HEK293T (cell line): ENCODE data around the gene SLC19A1.

Experiments
- CTCF ChIA-PET: fragments of 350-600 bp; formaldehyde crosslinking; extraction: SDS; loops from one replicate; lab custom pipeline; 2021; ENCODE audit warnings: antibody characterized with exemption, inconsistent platforms; lab: Yijun Ruan, JAX
- POLR2A ChIA-PET: fragments of 350-600 bp; formaldehyde crosslinking; extraction: SDS; loops from one replicate; lab custom pipeline; 2020; ENCODE audit warnings: antibody characterized with exemption, inconsistent platforms; lab: Yijun Ruan, JAX
- DNase-seq: peaks from one replicate; pipeline ENCODE4 v3.0.0; 2012; ENCODE audit warnings: mixed read lengths; ENCODE audit errors: extremely low spot score
- ARNT ChIP-seq: fragments of 450-650 bp; IDR thresholded peaks from 2 replicates; pipeline ENCODE4 v1.6.1; 2017; ENCODE audit warnings: mild to moderate bottlenecking
- BHLHE40 ChIP-seq: fragments of 450-650 bp; IDR thresholded peaks from 2 replicates; pipeline ENCODE4 v1.6.1; 2016; ENCODE audit warnings: mild to moderate bottlenecking, moderate library complexity, borderline replicate concordance
- CTBP1 ChIP-seq: fragments of 450-650 bp; IDR thresholded peaks from 2 replicates; pipeline ENCODE4 v1.6.1; 2016; ENCODE audit warnings: borderline replicate concordance
- ELF4 ChIP-seq: fragments of 450-650 bp; IDR thresholded peaks from 2 replicates; pipeline ENCODE4 v1.6.1; 2017; ENCODE audit warnings: antibody characterized with exemption
- FOXA1 ChIP-seq: fragments of 450-650 bp; IDR thresholded peaks from 2 replicates; pipeline ENCODE4 v1.6.1; 2016; ENCODE audit warnings: mild to moderate bottlenecking
- FOXK2 ChIP-seq: fragments of 450-650 bp; IDR thresholded peaks from 2 replicates; pipeline ENCODE4 v1.6.1; 2016; ENCODE audit warnings: mild to moderate bottlenecking
- FOXM1 ChIP-seq: fragments of 450-650 bp; IDR thresholded peaks from 2 replicates; pipeline ENCODE4 v1.6.1; 2017; ENCODE audit warnings: mild to moderate bottlenecking, borderline replicate concordance
- HDGF ChIP-seq: fragments of 450-650 bp; IDR thresholded peaks from 2 replicates; pipeline ENCODE4 v1.6.1; 2017; ENCODE audit warnings: antibody characterized with exemption, borderline replicate concordance
- L3MBTL2 ChIP-seq: fragments of 450-650 bp; conservative IDR thresholded peaks from 2 replicates; pipeline ENCODE4 v1.6.1; 2016; ENCODE audit warnings: mild to moderate bottlenecking
- LEF1 ChIP-seq: fragments of 450-650 bp; IDR thresholded peaks from 2 replicates; pipeline ENCODE4 v1.6.1; 2017; ENCODE audit warnings: mild to moderate bottlenecking, borderline replicate concordance
- NFRKB ChIP-seq: fragments of 450-650 bp; IDR thresholded peaks from 2 replicates; pipeline ENCODE4 v1.6.1; 2016; ENCODE audit warnings: mild to moderate bottlenecking, moderate library complexity
- SP1 ChIP-seq: fragments of 450-650 bp; IDR thresholded peaks from 2 replicates; pipeline ENCODE4 v1.6.1; 2017
- SUZ12 ChIP-seq: fragments of 450-650 bp; IDR thresholded peaks from 2 replicates; pipeline ENCODE4 v1.6.1; 2016; ENCODE audit warnings: mild to moderate bottlenecking
- TARDBP ChIP-seq: fragments of 450-650 bp; IDR thresholded peaks from 2 replicates; pipeline ENCODE4 v1.6.1; 2016
- ZNF384 ChIP-seq: fragments of 450-650 bp; IDR thresholded peaks from 2 replicates; pipeline ENCODE4 v1.6.1; 2016
- TF ChIP-seq, protein P1 (sequence below): fragments of 450-650 bp; IDR thresholded peaks from 2 replicates; pipeline ENCODE4 v1.6.1; 2016

SLC19A1 gene

DNA sequence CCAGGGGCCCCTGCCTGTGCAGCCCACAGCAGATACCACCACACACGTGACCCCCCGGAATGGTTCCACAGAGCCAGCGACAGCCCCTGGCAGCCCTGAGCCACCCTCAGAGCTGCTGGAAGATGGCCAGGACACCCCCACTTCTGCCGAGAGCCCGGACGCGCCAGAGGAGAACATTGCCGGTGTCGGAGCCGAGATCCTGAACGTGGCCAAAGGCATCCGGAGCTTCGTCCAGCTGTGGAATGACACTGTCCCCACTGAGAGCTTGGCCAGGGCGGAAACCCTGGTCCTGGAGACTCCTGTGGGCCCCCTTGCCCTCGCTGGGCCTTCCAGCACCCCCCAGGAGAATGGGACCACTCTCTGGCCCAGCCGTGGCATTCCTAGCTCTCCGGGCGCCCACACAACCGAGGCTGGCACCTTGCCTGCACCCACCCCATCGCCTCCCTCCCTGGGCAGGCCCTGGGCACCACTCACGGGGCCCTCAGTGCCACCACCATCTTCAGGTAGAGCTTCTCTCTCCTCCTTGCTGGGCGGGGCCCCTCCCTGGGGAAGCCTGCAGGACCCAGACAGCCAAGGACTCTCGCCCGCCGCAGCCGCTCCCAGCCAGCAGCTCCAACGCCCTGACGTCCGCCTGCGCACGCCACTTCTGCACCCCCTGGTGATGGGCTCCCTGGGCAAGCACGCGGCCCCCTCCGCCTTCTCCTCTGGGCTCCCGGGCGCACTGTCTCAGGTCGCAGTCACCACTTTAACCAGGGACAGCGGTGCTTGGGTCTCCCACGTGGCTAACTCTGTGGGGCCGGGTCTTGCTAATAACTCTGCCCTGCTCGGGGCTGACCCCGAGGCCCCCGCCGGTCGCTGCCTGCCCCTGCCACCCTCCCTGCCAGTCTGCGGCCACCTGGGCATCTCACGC is 86.3 kb downstream of the SLC19A1 start:
- TF ChIP-seq, protein P1, sequence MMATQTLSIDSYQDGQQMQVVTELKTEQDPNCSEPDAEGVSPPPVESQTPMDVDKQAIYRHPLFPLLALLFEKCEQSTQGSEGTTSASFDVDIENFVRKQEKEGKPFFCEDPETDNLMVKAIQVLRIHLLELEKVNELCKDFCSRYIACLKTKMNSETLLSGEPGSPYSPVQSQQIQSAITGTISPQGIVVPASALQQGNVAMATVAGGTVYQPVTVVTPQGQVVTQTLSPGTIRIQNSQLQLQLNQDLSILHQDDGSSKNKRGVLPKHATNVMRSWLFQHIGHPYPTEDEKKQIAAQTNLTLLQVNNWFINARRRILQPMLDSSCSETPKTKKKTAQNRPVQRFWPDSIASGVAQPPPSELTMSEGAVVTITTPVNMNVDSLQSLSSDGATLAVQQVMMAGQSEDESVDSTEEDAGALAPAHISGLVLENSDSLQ, result no peak
- TF ChIP-seq CTBP1, result no peak
- no peak for TF ChIP-seq SP1
- no peak for TF ChIP-seq FOXM1
- no peak for TF ChIP-seq FOXK2
- TF ChIP-seq HDGF, result no peak
- no peak for TF ChIP-seq ELF4
- no peak for TF ChIP-seq L3MBTL2
- TF ChIP-seq ARNT, result no peak
- no peak for TF ChIP-seq BHLHE40
- TF ChIP-seq SUZ12, result no peak
- TF ChIP-seq FOXA1, result no peak
- TF ChIP-seq LEF1, result no peak
- no peak for TF ChIP-seq NFRKB
- no peak for TF ChIP-seq ZNF384
- no peak for TF ChIP-seq TARDBP
- ChIA-PET CTCF (no interaction called here), POLR2A (no interaction called here)
- DNase-seq, result no peak

DNA sequence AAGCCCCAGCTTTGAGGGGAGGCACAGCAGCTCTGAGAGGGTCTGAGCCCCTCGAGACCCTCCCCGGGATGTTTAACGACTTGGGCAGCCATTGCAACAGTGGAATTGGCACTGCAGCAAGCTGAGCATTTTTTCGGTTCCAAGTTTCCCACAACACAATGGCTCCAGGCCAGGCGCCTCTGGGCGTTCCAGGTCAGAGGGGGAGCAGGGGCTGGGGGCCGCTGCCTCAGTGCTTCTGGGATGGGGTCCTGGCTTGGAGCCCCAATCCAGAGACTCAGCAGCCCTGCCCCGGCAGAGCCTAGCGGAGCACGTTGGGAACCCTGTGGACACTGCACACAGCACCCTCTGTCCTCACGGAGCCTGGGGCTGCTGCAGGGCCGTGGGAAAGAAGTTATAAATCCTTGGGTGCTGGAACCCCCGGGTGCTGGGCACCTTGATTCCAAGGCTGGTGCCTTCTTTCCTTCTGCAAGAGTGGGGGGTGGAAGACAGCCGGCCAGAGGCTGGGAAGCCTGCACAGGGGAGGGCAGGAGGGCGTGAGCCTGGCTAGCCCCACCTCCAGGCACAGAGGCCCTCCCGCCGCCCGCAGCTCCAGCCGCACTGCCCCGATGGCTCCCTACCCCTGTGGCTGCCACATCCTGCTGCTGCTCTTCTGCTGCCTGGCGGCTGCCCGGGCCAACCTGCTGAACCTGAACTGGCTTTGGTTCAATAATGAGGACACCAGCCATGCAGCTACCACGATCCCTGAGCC is 87.1 kb downstream of the SLC19A1 start:
- POLR2A ChIA-PET, result no interaction called here
- DNase-seq, result no peak
- TF ChIP-seq LEF1 (no peak), SP1 (no peak), CTBP1 (no peak), BHLHE40 (no peak), SUZ12 (no peak), FOXA1 (no peak), FOXK2 (no peak), ELF4 (no peak), HDGF (no peak), TARDBP (no peak), L3MBTL2 (no peak), FOXM1 (no peak), ZNF384 (no peak), ARNT (no peak)
- TF ChIP-seq, protein P1, result no peak
- CTCF ChIA-PET, result no interaction called here

DNA sequence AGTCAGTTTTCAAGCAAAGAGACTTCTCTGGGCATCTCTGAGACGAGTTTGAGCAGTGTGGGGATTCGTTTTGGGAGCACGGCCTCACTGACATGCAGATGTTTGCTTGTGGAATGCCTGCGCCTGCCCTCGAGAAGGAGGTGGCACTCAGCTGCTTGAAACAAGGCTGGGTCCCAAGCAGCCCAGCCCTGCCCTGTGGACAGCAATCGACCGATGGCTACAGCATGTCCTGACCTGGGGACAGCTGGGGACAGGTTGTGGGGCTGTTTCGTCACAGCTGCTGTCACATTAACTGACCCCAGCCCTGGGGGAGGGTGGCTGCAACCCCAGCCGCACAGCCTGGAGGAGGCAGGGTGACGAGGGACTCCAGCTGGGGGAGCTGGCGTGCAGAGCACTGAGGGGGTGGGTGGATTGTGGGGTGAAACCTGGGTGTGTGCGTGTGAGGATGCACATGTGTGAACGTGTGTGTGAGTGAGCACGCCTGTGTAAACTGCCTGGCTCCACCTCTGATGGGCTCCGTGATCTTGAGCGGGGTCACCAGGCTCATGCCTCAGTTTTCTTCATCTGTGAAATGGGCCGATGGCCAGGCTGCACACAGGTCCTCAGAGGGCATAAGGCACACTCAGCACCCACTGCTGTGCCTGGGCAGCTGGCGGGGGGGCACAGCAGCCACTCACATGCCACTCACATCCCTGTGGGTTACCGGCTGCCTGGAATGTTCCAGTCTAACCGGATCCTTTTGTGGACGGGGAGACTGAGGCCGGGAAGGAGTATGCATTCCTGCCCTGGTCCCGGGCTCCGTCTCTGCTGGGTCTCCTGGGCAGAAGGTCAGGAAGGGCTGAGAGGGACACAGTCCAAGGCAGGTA is 87.9 kb downstream of the SLC19A1 start:
- DNase-seq, result no peak
- no peak for TF ChIP-seq FOXM1
- no peak for TF ChIP-seq L3MBTL2
- TF ChIP-seq LEF1, result no peak
- TF ChIP-seq TARDBP, result no peak
- no peak for TF ChIP-seq HDGF
- no peak for TF ChIP-seq NFRKB
- no peak for TF ChIP-seq SP1
- TF ChIP-seq ELF4, result no peak
- TF ChIP-seq, protein P1, result no peak
- no peak for TF ChIP-seq BHLHE40
- TF ChIP-seq FOXA1, result no peak
- TF ChIP-seq ARNT, result no peak
- ChIA-PET CTCF (no interaction called here), POLR2A (interaction anchor here (1.2 kb wide), 1 partner anchor 9 kb away, joined by 3 read pairs; no protein-coding TSS in a partner anchor)

DNA sequence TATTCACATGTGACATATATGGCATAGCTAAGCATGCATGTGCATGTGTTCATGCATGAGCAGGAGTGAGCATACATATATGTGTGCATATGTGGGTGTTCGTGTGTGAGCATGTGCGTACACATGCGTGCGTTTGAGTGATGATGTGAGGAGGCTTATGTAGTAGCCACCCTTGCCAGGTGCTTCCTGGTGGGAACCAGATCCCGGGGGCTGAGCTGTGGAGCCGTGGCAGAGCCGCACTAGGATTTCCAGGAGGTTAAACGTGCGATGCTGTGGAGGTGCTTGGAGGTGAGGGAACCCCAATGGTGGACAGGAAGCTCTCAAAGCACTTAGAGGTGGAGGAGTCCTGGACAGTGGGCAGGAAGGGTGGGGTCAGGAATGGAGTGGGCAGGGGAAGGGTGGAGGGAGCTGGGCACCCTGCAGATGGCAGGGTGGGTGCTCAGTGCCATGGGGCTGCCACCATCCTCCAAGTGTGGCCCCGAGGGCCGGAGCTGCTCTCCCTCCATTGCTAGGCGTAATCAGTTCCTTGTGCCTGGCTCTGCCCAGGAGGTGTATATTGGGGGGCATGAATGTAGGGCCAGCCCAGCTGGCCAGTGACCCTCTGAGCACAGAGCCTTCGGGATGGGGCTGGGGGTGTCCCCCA is 88.8 kb downstream of the SLC19A1 start:
- DNase-seq, result no peak
- CTCF ChIA-PET, result no interaction called here
- POLR2A ChIA-PET, result interaction anchor here (1.2 kb wide), 1 partner anchor 10 kb away, joined by 3 read pairs; no protein-coding TSS in a partner anchor
- TF ChIP-seq CTBP1 (no peak), BHLHE40 (no peak), TARDBP (no peak), ARNT (no peak)
- TF ChIP-seq, protein P1, result no peak
